H1 (cell line): ENCODE data around the gene TRMT6. TPM values are rescaled to one million over a fixed set of nuclear protein-coding genes. Genes with fewer than 3 reads are reported as not detected.

Experiments
- BRCA1 ChIP-seq: IDR thresholded peaks from 2 replicates; pipeline ENCODE4 v1.6.1; 2012; ENCODE audit warnings: low read depth, low read length, improper control_type of control experiment
- CHD2 ChIP-seq: IDR thresholded peaks from 2 replicates; pipeline ENCODE4 v1.6.1; 2012; ENCODE audit warnings: low read length, improper control_type of control experiment
- CHD7 ChIP-seq: fragments of 300-600 bp; sonication (generic); IDR thresholded peaks from 2 replicates; pipeline ENCODE4 v1.7.1; 2012; ENCODE audit warnings: low read length, moderate library complexity, mild to moderate bottlenecking, inconsistent platforms; ENCODE audit not compliant: insufficient replicate concordance
- SIX5 ChIP-seq: IDR thresholded peaks from 2 replicates; pipeline ENCODE4 v1.6.1; 2011; ENCODE audit warnings: mild to moderate bottlenecking, low read depth, low read length
- YY1 ChIP-seq: IDR thresholded peaks from 2 replicates; pipeline ENCODE4 v1.6.1; 2011; ENCODE audit warnings: low read depth, mild to moderate bottlenecking, low read length
- polyA plus RNA-seq, 7 experiments: library from polyadenylated mRNA; depleted of rRNA in 3 of 7; stranded (reverse) in 5 of 7; unstranded in 2 of 7; fragments of >200 nt in 5 of 7; fragments of 200-250 nt in 2 of 7; gene quantifications; 1 replicate in 5 of 7; 2 replicates in 1 of 7; 4 replicates in 1 of 7; pipeline versions ENCODE4 v1.2.1 to v1.2.3, GENCODE V29; 2011 to 2013; ENCODE audit warnings: missing spikeins in 2 of 7, mixed read lengths in 2 of 7
- total RNA-seq: library from RNA; stranded (reverse); fragmentation: NEBNext Ultra II Directional; extraction: Animal tissue kit (Norgen Biotek cat#: 25700); gene quantifications from 2 replicates; pipeline ENCODE4 v1.2.1, GENCODE V29; 2021

TRMT6 gene
- total and polyA plus RNA-seq, 2 of the 8 experiments (the other 6 are each of a cell fraction or from before 2014, with no cell fraction given), result 6.9 to 23.3 TPM

- TF ChIP-seq CHD7, result no peak
- no peak for TF ChIP-seq YY1
- TF ChIP-seq BRCA1, result no peak
- TF ChIP-seq CHD2, result no peak
- no peak for TF ChIP-seq SIX5
Observed at GRCh38 chr20:5910186-5910585, 40.1 kb downstream of the TRMT6 start (continued).
